H1 (cell line): ENCODE data around the gene MTARC2. TPM values are rescaled to one million over a fixed set of nuclear protein-coding genes. Genes with fewer than 3 reads are reported as not detected.

ENCODE experiments used
- CTCF ChIA-PET: fragments of 300-600 bp; sonication (Branson Sonifier 250); formaldehyde crosslinking; loops from one replicate; lab custom pipeline; 2021; ENCODE audit not compliant: partially characterized antibody; lab: Charles Lee
- POLR2A ChIA-PET: fragments of 300-600 bp; sonication (Branson Sonifier 250); formaldehyde crosslinking; loops from one replicate; lab custom pipeline; 2021; ENCODE audit warnings: inconsistent platforms; ENCODE audit not compliant: partially characterized antibody; lab: Charles Lee
- DNase-seq, 2 experiments: peaks; one replicate each; pipeline versions ENCODE4 v3.0.0 to v3.0.0-alpha.2; 2010 to 2022; ENCODE audit warnings: low spot score in 2 of 2, low read depth in 1 of 2, mixed read lengths in 1 of 2
- FAIRE-seq: peaks from 2 replicates; lab custom pipeline; 2011; peaks lifted over from hg19 to GRCh38; lab: Jason Lieb, UNC
- H2AFZ ChIP-seq: 2 replicates; pipeline ENCODE4 v1.8.1; 2012; ENCODE audit warnings: low read length, inconsistent platforms
- H2AK5ac ChIP-seq: 2 replicates; pipeline ENCODE4 v1.6.1; 2013; ENCODE audit warnings: low read depth, low read length
- H2BK120ac ChIP-seq: replicated peaks from 2 replicates; pipeline ENCODE3; 2013; ENCODE audit warnings: low read depth, low read length, inconsistent platforms
- H2BK12ac ChIP-seq: 2 replicates; pipeline ENCODE4 v1.6.1; 2013; ENCODE audit warnings: low read depth, low read length
- H2BK15ac ChIP-seq: 2 replicates; pipeline ENCODE4 v1.6.1; 2013; ENCODE audit warnings: low read length
- H2BK20ac ChIP-seq: 2 replicates; pipeline ENCODE4 v1.6.1; 2013; ENCODE audit warnings: low read length
- H2BK5ac ChIP-seq: 2 replicates; pipeline ENCODE4 v1.6.1; 2013; ENCODE audit warnings: low read depth, low read length
- H3K14ac ChIP-seq: 2 replicates; pipeline ENCODE4 v1.6.1; 2013; ENCODE audit warnings: inconsistent platforms; ENCODE audit not compliant: insufficient read length
- H3K18ac ChIP-seq: 2 replicates; pipeline ENCODE4 v1.6.1; 2013; ENCODE audit warnings: low read length; ENCODE audit errors: extremely low read depth
- H3K23ac ChIP-seq: 2 replicates; pipeline ENCODE4 v1.6.1; 2013; ENCODE audit warnings: inconsistent platforms; ENCODE audit not compliant: insufficient read length
- H3K23me2 ChIP-seq: 2 replicates; pipeline ENCODE4 v1.6.1; 2013; ENCODE audit warnings: low read depth, low read length
- H3K27ac ChIP-seq: 2 replicates; pipeline ENCODE4 v1.6.1; 2011; ENCODE audit warnings: low read depth, low read length, inconsistent platforms
- H3K27me3 ChIP-seq, 4 experiments: replicated peaks in 1 of 4; 1 replicate in 1 of 4; 2 replicates in 3 of 4; pipeline versions ENCODE4 v1.6.1 to v1.8.1; 2011 to 2013; ENCODE audit warnings: low read length in 3 of 4, mild to moderate bottlenecking in 3 of 4, inconsistent platforms in 2 of 4, mixed read lengths in 2 of 4, moderate library complexity in 1 of 4; ENCODE audit not compliant: control insufficient read depth in 3 of 4, insufficient read depth in 3 of 4; ENCODE audit errors: extremely low read depth in 1 of 4
- H3K36me3 ChIP-seq, 4 experiments: 2 replicates each; pipeline versions ENCODE4 v1.6.1 to v1.8.1; 2011 to 2013; ENCODE audit warnings: mild to moderate bottlenecking in 4 of 4, low read length in 3 of 4, moderate library complexity in 2 of 4, control low read depth in 1 of 4, inconsistent platforms in 1 of 4; ENCODE audit not compliant: insufficient read depth in 4 of 4, control insufficient read depth in 2 of 4
- H3K4ac ChIP-seq: replicated peaks from 2 replicates; pipeline ENCODE3; 2013; ENCODE audit warnings: low read length, low read depth, mixed read lengths, inconsistent platforms; ENCODE audit not compliant: insufficient read length
- H3K4me1 ChIP-seq, 4 experiments: replicated peaks in 1 of 4; 1 replicate in 1 of 4; 2 replicates in 3 of 4; pipeline versions ENCODE4 v1.6.1 to v1.8.1; 2011 to 2013; ENCODE audit warnings: low read length in 3 of 4, inconsistent platforms in 2 of 4, mixed read lengths in 1 of 4; ENCODE audit not compliant: insufficient read depth in 4 of 4, control insufficient read depth in 3 of 4
- H3K4me2 ChIP-seq, 2 experiments: 2 replicates each; pipeline versions ENCODE4 v1.6.1 to v1.8.1; 2011 to 2013; ENCODE audit warnings: low read depth in 2 of 2, low read length in 2 of 2, control low read depth in 1 of 2, inconsistent platforms in 1 of 2, mild to moderate bottlenecking in 1 of 2; ENCODE audit not compliant: insufficient read depth in 1 of 2
- H3K4me3 ChIP-seq, 4 experiments: fragments of 200-600, 300-600 bp in 1 of 4; sonication (generic), shearing (Covaris generic), sonication (Bioruptor Twin) in 1 of 4; 2 replicates each; pipeline versions ENCODE4 v1.5.1 to v1.8.1; 2011 to 2016; ENCODE audit warnings: low read length in 4 of 4, low read depth in 3 of 4, control low read depth in 2 of 4, inconsistent platforms in 2 of 4, mild to moderate bottlenecking in 2 of 4, mixed read lengths in 1 of 4, moderate library complexity in 1 of 4; ENCODE audit not compliant: insufficient read depth in 2 of 4; ENCODE audit errors: extremely low read depth in 1 of 4
- H3K56ac ChIP-seq: replicated peaks from 2 replicates; pipeline ENCODE3; 2013; ENCODE audit warnings: low read depth, mild to moderate bottlenecking, mixed read lengths, low read length, inconsistent platforms; ENCODE audit not compliant: insufficient read length
- H3K79me1 ChIP-seq: 2 replicates; pipeline ENCODE4 v1.6.1; 2013; ENCODE audit warnings: low read depth, low read length, control low read depth
- H3K79me2 ChIP-seq, 2 experiments: 2 replicates each; pipeline versions ENCODE4 v1.6.1 to v1.8.1; 2012 to 2013; ENCODE audit warnings: low read length in 2 of 2, mild to moderate bottlenecking in 2 of 2, inconsistent platforms in 1 of 2; ENCODE audit not compliant: insufficient read depth in 2 of 2, control insufficient read depth in 1 of 2
- H3K9ac ChIP-seq, 4 experiments: replicated peaks in 1 of 4; 1 replicate in 1 of 4; 2 replicates in 3 of 4; pipeline versions ENCODE4 v1.6.1 to v1.8.1; 2011 to 2013; ENCODE audit warnings: low read depth in 3 of 4, low read length in 3 of 4, control low read depth in 2 of 4, mild to moderate bottlenecking in 2 of 4, moderate library complexity in 2 of 4, inconsistent platforms in 1 of 4; ENCODE audit errors: extremely low read depth in 1 of 4
- H3K9me3 ChIP-seq, 2 experiments: 2 replicates each; pipeline versions ENCODE4 v1.6.1 to v1.8.1; 2012 to 2013; ENCODE audit warnings: mild to moderate bottlenecking in 2 of 2, moderate library complexity in 2 of 2, control low read depth in 1 of 2, inconsistent platforms in 1 of 2, low read depth in 1 of 2, low read length in 1 of 2, mixed read lengths in 1 of 2; ENCODE audit not compliant: insufficient read depth in 2 of 2
- H4K20me1 ChIP-seq, 2 experiments: replicated peaks in 1 of 2; 2 replicates each; pipeline versions ENCODE3 to v1.8.1; 2011 to 2013; ENCODE audit warnings: inconsistent platforms in 2 of 2, low read length in 2 of 2, mild to moderate bottlenecking in 1 of 2; ENCODE audit not compliant: insufficient read depth in 2 of 2, control insufficient read depth in 1 of 2
- H4K5ac ChIP-seq: 2 replicates; pipeline ENCODE4 v1.6.1; 2013; ENCODE audit warnings: low read length, low read depth, mixed read lengths, inconsistent platforms; ENCODE audit not compliant: insufficient read length
- H4K8ac ChIP-seq: 2 replicates; pipeline ENCODE4 v1.8.0; 2013; ENCODE audit warnings: mild to moderate bottlenecking, moderate library complexity, low read length, inconsistent platforms; ENCODE audit not compliant: insufficient read depth; ENCODE audit errors: extremely low read depth
- H4K91ac ChIP-seq: replicated peaks from 2 replicates; pipeline ENCODE3; 2013; ENCODE audit warnings: low read length, mixed read lengths, inconsistent platforms; ENCODE audit not compliant: insufficient read length
- BRCA1 ChIP-seq: IDR thresholded peaks from 2 replicates; pipeline ENCODE4 v1.6.1; 2012; ENCODE audit warnings: low read depth, low read length, improper control_type of control experiment
- EGR1 ChIP-seq: IDR thresholded peaks from 2 replicates; pipeline ENCODE4 v1.6.1; 2011; ENCODE audit warnings: low read depth, low read length, borderline replicate concordance
- HDAC2 ChIP-seq, 2 experiments: fragments of 300-600 bp in 1 of 2; sonication (generic) in 1 of 2; IDR thresholded peaks; 2 replicates each; pipeline ENCODE4 v1.6.1; 2011 to 2012; ENCODE audit warnings: low read depth in 2 of 2, low read length in 2 of 2, mild to moderate bottlenecking in 2 of 2, moderate library complexity in 2 of 2, borderline replicate concordance in 1 of 2, inconsistent platforms in 1 of 2
- JUN ChIP-seq: IDR thresholded peaks from 2 replicates; pipeline ENCODE4 v1.6.1; 2011; ENCODE audit warnings: low read depth, mild to moderate bottlenecking, improper control_type of control experiment, low read length
- KDM4A ChIP-seq: IDR thresholded peaks from one replicate; pipeline ENCODE4 v1.7.1; 2012; ENCODE audit warnings: low read depth, mild to moderate bottlenecking, moderate library complexity, low read length, inconsistent platforms; ENCODE audit not compliant: severe bottlenecking
- RAD21 ChIP-seq, 2 experiments: IDR thresholded peaks in 1 of 2; conservative IDR thresholded peaks in 1 of 2; 2 replicates each; pipeline ENCODE4 v1.6.1; 2011; ENCODE audit warnings: low read depth in 2 of 2, low read length in 2 of 2, improper control_type of control experiment in 1 of 2, inconsistent platforms in 1 of 2, mild to moderate bottlenecking in 1 of 2, moderate library complexity in 1 of 2
- TBP ChIP-seq: IDR thresholded peaks from 2 replicates; pipeline ENCODE4 v1.6.1; 2011; ENCODE audit warnings: low read depth, low read length, improper control_type of control experiment
- WGBS, 2 experiments: shearing (Covaris generic) in 1 of 2; methylation state at CpG; one replicate each; pipeline versions ENCODE4 v1.1.6 to v1.1.7; 2013 to 2015; ENCODE audit warnings: low lambda C conversion rate in 2 of 2, mixed read lengths in 2 of 2, inconsistent platforms in 1 of 2, low coverage in 1 of 2, missing lambda C conversion rate in 1 of 2; ENCODE audit not compliant: insufficient replicate concordance in 2 of 2, insufficient coverage in 1 of 2, insufficient read length in 1 of 2; ENCODE audit errors: extremely low coverage in 1 of 2, missing lambda C conversion rate in 1 of 2; 5-methylcytosine and 5-hydroxymethylcytosine counted together
- polyA plus RNA-seq, 7 experiments: library from polyadenylated mRNA; depleted of rRNA in 3 of 7; stranded (reverse) in 5 of 7; unstranded in 2 of 7; fragments of >200 nt in 5 of 7; fragments of 200-250 nt in 2 of 7; gene quantifications; 1 replicate in 5 of 7; 2 replicates in 1 of 7; 4 replicates in 1 of 7; pipeline versions ENCODE4 v1.2.1 to v1.2.3, GENCODE V29; 2011 to 2013; ENCODE audit warnings: missing spikeins in 2 of 7, mixed read lengths in 2 of 7
- total RNA-seq: library from RNA; stranded (reverse); fragmentation: NEBNext Ultra II Directional; extraction: Animal tissue kit (Norgen Biotek cat#: 25700); gene quantifications from 2 replicates; pipeline ENCODE4 v1.2.1, GENCODE V29; 2021
- TF ChIP-seq, protein P1 (sequence below): IDR thresholded peaks from 2 replicates; pipeline ENCODE4 v1.6.1; 2012; ENCODE audit warnings: low read length, inconsistent platforms

The MTARC2 gene
- total and polyA plus RNA-seq, 2 of the 8 experiments (the other 6 are each of a cell fraction or from before 2014, with no cell fraction given), result 7.2 to 7.9 TPM

DNA sequence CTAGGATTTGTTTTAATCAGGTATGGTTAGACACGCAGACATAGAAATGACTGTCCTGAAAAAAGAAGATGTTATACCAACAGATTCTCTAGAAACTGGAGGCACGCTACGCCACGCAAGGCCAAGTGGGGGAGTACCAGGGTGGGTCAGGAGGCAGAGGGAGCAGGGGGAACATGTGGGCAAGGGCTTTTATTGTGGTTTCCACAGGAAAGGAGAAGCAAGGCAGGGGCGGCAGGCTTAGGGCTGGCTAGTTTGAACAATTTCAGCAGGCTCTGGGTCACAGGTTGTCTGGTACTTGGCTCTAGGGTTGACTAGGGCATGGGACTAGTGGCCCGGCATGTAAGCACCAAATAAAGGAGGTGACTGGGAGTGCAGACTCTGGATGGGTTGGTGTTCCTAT is 7.2 kb downstream of the MTARC2 start:
- WGBS, 2 experiments, result 93% methylated on average over 6 of the region's 6 CpGs; no CpG with 5 or more reads in 1 of the 2 experiments
- no peak for FAIRE-seq
- Histone ChIP-seq H3K4me2 (no peak overlapping the region), H3K4ac (no peak overlapping the region), H3K36me3 (no peaks in the 10 kb centered on the region; a peak in 1 of 8 replicates), H2AFZ (no peak overlapping the region), H2AK5ac (no peak overlapping the region), H2BK12ac (no peak overlapping the region), H4K5ac (no peak overlapping the region), H3K4me3 (no peak overlapping the region), H3K23ac (no peak overlapping the region), H4K20me1 (no peaks in the 10 kb centered on the region), H2BK5ac (no peak overlapping the region), H3K23me2 (no peaks in the 10 kb centered on the region), H3K14ac (no peak overlapping the region), H3K27me3 (no peaks in the 10 kb centered on the region), H3K18ac (no peak overlapping the region), H4K8ac (no peak overlapping the region), H3K9ac (no peak overlapping the region), H3K79me2 (peaks cover 0 to 7% of the 10 kb centered on the region in 2 experiments; a peak in 1 of 4 replicates), H3K79me1 (no peaks in the 10 kb centered on the region), H3K4me1 (peaks cover 0 to 2% (median 2%) of the 10 kb centered on the region in 4 experiments; a peak in 2 of 7 replicates), H3K9me3 (no peaks in the 10 kb centered on the region), H2BK15ac (no peak overlapping the region), H4K91ac (no peak overlapping the region), H3K27ac (no peak overlapping the region), H3K56ac (no peak overlapping the region), H2BK20ac (no peak overlapping the region), H2BK120ac (no peak overlapping the region)
- CTCF ChIA-PET, result interaction anchor here (1.7 kb wide), 1 partner anchor 21 kb away, joined by 4 read pairs; no protein-coding TSS in a partner anchor
- DNase-seq, result no peak
- POLR2A ChIA-PET, result no interaction called here
- TF ChIP-seq JUN (no peak), HDAC2 (IDR thresholded peaks at IDR 0.05; ENCODE audit: borderline replicate concordance in 1 of 2, low read depth in 2 of 2, low read length in 2 of 2) (no peak), KDM4A (no peak), BRCA1 (no peak), RAD21 (IDR thresholded peaks at IDR 0.05 in 1 of 2, conservative IDR thresholded peaks at IDR 0.05 in 1 of 2; ENCODE audit: low read depth in 2 of 2, low read length in 2 of 2) (no peak), TBP (no peak), EGR1 (no peak)
- TF ChIP-seq, protein P1, sequence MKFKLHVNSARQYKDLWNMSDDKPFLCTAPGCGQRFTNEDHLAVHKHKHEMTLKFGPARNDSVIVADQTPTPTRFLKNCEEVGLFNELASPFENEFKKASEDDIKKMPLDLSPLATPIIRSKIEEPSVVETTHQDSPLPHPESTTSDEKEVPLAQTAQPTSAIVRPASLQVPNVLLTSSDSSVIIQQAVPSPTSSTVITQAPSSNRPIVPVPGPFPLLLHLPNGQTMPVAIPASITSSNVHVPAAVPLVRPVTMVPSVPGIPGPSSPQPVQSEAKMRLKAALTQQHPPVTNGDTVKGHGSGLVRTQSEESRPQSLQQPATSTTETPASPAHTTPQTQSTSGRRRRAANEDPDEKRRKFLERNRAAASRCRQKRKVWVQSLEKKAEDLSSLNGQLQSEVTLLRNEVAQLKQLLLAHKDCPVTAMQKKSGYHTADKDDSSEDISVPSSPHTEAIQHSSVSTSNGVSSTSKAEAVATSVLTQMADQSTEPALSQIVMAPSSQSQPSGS, result no peak
